WTC11 (cell line): Measurements from ENCODE around the gene AQP9.

ENCODE experiments used
- ATF1 ChIP-seq: sonication (generic); formaldehyde crosslinking; IDR thresholded peaks from 2 replicates; pipeline ENCODE4 v1.8.1; 2023; ENCODE audit warnings: mild to moderate bottlenecking, moderate library complexity, missing genetic modification reagents
- ATF3 ChIP-seq: sonication (generic); formaldehyde crosslinking; conservative IDR thresholded peaks from 2 replicates; pipeline ENCODE4 v1.8.1; 2022; ENCODE audit warnings: mild to moderate bottlenecking, missing genetic modification reagents
- E2F1 ChIP-seq: sonication (generic); formaldehyde crosslinking; IDR thresholded peaks from 2 replicates; pipeline ENCODE4 v1.8.0; 2022; ENCODE audit warnings: mild to moderate bottlenecking, missing genetic modification reagents
- E2F5 ChIP-seq: sonication (generic); formaldehyde crosslinking; IDR thresholded peaks from 2 replicates; pipeline ENCODE4 v1.8.1; 2022; ENCODE audit warnings: mild to moderate bottlenecking, moderate library complexity, missing genetic modification reagents
- ETV6 ChIP-seq: sonication (generic); formaldehyde crosslinking; IDR thresholded peaks from 2 replicates; pipeline ENCODE4 v1.8.1; 2022; ENCODE audit warnings: mild to moderate bottlenecking, missing genetic modification reagents
- JAZF1 ChIP-seq: fragments of 250-450 bp; sonication (Bioruptor Pico); IDR thresholded peaks from 2 replicates; pipeline ENCODE4 v1.9.0; 2021; ENCODE audit warnings: moderate library complexity, mild to moderate bottlenecking, inconsistent platforms
- MAX ChIP-seq: sonication (generic); formaldehyde crosslinking; IDR thresholded peaks from 2 replicates; pipeline ENCODE4 v1.8.0; 2022; ENCODE audit warnings: mild to moderate bottlenecking, missing genetic modification reagents
- RORB ChIP-seq: fragments of 250-450 bp; sonication (Bioruptor Pico); IDR thresholded peaks from 2 replicates; pipeline ENCODE4 v1.9.0; 2021; ENCODE audit warnings: mild to moderate bottlenecking
- TF ChIP-seq, protein P1 (sequence below): sonication (generic); formaldehyde crosslinking; IDR thresholded peaks from 2 replicates; pipeline ENCODE4 v1.8.1; 2022; ENCODE audit warnings: low read depth, mild to moderate bottlenecking, moderate library complexity, missing genetic modification reagents, borderline replicate concordance
- TF ChIP-seq, protein P2 (sequence below): fragments of 200-600 bp; IDR thresholded peaks from 2 replicates; pipeline ENCODE4 v1.8.0; 2022; ENCODE audit warnings: antibody characterized with exemption

- TF ChIP-seq, protein P1, sequence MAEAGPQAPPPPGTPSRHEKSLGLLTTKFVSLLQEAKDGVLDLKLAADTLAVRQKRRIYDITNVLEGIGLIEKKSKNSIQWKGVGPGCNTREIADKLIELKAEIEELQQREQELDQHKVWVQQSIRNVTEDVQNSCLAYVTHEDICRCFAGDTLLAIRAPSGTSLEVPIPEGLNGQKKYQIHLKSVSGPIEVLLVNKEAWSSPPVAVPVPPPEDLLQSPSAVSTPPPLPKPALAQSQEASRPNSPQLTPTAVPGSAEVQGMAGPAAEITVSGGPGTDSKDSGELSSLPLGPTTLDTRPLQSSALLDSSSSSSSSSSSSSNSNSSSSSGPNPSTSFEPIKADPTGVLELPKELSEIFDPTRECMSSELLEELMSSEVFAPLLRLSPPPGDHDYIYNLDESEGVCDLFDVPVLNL (CRISPR knock-in tag): no peak
- TF ChIP-seq ATF1 (CRISPR knock-in tag): no peak
- TF ChIP-seq RORB (CRISPR knock-in tag): no peak
- TF ChIP-seq ETV6 (CRISPR knock-in tag): no peak
- TF ChIP-seq, protein P2, sequence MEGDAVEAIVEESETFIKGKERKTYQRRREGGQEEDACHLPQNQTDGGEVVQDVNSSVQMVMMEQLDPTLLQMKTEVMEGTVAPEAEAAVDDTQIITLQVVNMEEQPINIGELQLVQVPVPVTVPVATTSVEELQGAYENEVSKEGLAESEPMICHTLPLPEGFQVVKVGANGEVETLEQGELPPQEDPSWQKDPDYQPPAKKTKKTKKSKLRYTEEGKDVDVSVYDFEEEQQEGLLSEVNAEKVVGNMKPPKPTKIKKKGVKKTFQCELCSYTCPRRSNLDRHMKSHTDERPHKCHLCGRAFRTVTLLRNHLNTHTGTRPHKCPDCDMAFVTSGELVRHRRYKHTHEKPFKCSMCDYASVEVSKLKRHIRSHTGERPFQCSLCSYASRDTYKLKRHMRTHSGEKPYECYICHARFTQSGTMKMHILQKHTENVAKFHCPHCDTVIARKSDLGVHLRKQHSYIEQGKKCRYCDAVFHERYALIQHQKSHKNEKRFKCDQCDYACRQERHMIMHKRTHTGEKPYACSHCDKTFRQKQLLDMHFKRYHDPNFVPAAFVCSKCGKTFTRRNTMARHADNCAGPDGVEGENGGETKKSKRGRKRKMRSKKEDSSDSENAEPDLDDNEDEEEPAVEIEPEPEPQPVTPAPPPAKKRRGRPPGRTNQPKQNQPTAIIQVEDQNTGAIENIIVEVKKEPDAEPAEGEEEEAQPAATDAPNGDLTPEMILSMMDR: no peak
- TF ChIP-seq E2F5 (CRISPR knock-in tag): no peak
- TF ChIP-seq MAX (CRISPR knock-in tag): no peak
- no peak for TF ChIP-seq E2F1 (CRISPR knock-in tag)
- no peak for TF ChIP-seq JAZF1 (CRISPR knock-in tag)
- TF ChIP-seq ATF3 (CRISPR knock-in tag): no peak
Observed at GRCh38 chr15:58185439-58185838, 47.3 kb downstream of the AQP9 start.
